Measurements from ENCODE around the gene CFL1. TPM values are rescaled to one million over a fixed set of nuclear protein-coding genes. Genes with fewer than 3 reads are reported as not detected.

CFL1 gene
- total and polyA plus RNA-seq, 2 of the 8 experiments (the other 6 are each of a cell fraction or from before 2014, with no cell fraction given) = 1,252 to 1,365 TPM

- TF ChIP-seq EP300 (IDR thresholded peaks at IDR 0.05; ENCODE audit: borderline replicate concordance in 1 of 2, low read depth in 2 of 2, low read length in 2 of 2) (no peak), NANOG (IDR thresholded peaks at IDR 0.05; ENCODE audit: insufficient read depth, low read depth, low read length, poor library complexity, severe bottlenecking) (no peak), TEAD4 (IDR thresholded peaks at IDR 0.05; ENCODE audit: low read depth, low read length) (no peak), BCL11A (IDR thresholded peaks at IDR 0.05; ENCODE audit: low read depth in 2 of 2, low read length in 2 of 2) (no peak), SP2 (IDR thresholded peaks at IDR 0.05; ENCODE audit: low read length) (no peak)
- TF ChIP-seq, protein P1, sequence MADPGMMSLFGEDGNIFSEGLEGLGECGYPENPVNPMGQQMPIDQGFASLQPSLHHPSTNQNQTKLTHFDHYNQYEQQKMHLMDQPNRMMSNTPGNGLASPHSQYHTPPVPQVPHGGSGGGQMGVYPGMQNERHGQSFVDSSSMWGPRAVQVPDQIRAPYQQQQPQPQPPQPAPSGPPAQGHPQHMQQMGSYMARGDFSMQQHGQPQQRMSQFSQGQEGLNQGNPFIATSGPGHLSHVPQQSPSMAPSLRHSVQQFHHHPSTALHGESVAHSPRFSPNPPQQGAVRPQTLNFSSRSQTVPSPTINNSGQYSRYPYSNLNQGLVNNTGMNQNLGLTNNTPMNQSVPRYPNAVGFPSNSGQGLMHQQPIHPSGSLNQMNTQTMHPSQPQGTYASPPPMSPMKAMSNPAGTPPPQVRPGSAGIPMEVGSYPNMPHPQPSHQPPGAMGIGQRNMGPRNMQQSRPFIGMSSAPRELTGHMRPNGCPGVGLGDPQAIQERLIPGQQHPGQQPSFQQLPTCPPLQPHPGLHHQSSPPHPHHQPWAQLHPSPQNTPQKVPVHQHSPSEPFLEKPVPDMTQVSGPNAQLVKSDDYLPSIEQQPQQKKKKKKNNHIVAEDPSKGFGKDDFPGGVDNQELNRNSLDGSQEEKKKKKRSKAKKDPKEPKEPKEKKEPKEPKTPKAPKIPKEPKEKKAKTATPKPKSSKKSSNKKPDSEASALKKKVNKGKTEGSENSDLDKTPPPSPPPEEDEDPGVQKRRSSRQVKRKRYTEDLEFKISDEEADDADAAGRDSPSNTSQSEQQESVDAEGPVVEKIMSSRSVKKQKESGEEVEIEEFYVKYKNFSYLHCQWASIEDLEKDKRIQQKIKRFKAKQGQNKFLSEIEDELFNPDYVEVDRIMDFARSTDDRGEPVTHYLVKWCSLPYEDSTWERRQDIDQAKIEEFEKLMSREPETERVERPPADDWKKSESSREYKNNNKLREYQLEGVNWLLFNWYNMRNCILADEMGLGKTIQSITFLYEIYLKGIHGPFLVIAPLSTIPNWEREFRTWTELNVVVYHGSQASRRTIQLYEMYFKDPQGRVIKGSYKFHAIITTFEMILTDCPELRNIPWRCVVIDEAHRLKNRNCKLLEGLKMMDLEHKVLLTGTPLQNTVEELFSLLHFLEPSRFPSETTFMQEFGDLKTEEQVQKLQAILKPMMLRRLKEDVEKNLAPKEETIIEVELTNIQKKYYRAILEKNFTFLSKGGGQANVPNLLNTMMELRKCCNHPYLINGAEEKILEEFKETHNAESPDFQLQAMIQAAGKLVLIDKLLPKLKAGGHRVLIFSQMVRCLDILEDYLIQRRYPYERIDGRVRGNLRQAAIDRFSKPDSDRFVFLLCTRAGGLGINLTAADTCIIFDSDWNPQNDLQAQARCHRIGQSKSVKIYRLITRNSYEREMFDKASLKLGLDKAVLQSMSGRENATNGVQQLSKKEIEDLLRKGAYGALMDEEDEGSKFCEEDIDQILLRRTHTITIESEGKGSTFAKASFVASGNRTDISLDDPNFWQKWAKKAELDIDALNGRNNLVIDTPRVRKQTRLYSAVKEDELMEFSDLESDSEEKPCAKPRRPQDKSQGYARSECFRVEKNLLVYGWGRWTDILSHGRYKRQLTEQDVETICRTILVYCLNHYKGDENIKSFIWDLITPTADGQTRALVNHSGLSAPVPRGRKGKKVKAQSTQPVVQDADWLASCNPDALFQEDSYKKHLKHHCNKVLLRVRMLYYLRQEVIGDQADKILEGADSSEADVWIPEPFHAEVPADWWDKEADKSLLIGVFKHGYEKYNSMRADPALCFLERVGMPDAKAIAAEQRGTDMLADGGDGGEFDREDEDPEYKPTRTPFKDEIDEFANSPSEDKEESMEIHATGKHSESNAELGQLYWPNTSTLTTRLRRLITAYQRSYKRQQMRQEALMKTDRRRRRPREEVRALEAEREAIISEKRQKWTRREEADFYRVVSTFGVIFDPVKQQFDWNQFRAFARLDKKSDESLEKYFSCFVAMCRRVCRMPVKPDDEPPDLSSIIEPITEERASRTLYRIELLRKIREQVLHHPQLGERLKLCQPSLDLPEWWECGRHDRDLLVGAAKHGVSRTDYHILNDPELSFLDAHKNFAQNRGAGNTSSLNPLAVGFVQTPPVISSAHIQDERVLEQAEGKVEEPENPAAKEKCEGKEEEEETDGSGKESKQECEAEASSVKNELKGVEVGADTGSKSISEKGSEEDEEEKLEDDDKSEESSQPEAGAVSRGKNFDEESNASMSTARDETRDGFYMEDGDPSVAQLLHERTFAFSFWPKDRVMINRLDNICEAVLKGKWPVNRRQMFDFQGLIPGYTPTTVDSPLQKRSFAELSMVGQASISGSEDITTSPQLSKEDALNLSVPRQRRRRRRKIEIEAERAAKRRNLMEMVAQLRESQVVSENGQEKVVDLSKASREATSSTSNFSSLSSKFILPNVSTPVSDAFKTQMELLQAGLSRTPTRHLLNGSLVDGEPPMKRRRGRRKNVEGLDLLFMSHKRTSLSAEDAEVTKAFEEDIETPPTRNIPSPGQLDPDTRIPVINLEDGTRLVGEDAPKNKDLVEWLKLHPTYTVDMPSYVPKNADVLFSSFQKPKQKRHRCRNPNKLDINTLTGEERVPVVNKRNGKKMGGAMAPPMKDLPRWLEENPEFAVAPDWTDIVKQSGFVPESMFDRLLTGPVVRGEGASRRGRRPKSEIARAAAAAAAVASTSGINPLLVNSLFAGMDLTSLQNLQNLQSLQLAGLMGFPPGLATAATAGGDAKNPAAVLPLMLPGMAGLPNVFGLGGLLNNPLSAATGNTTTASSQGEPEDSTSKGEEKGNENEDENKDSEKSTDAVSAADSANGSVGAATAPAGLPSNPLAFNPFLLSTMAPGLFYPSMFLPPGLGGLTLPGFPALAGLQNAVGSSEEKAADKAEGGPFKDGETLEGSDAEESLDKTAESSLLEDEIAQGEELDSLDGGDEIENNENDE (IDR thresholded peaks at IDR 0.05; ENCODE audit: insufficient replicate concordance, low read length) = no peak
- TF ChIP-seq, protein P2, sequence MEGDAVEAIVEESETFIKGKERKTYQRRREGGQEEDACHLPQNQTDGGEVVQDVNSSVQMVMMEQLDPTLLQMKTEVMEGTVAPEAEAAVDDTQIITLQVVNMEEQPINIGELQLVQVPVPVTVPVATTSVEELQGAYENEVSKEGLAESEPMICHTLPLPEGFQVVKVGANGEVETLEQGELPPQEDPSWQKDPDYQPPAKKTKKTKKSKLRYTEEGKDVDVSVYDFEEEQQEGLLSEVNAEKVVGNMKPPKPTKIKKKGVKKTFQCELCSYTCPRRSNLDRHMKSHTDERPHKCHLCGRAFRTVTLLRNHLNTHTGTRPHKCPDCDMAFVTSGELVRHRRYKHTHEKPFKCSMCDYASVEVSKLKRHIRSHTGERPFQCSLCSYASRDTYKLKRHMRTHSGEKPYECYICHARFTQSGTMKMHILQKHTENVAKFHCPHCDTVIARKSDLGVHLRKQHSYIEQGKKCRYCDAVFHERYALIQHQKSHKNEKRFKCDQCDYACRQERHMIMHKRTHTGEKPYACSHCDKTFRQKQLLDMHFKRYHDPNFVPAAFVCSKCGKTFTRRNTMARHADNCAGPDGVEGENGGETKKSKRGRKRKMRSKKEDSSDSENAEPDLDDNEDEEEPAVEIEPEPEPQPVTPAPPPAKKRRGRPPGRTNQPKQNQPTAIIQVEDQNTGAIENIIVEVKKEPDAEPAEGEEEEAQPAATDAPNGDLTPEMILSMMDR (IDR thresholded peaks at IDR 0.05; ENCODE audit: control extremely low read depth in 1 of 3, insufficient read depth in 1 of 3, low read depth in 1 of 3, low read length in 3 of 3) = peak in 2 of 3 experiments; percentile 13; a peak in 2 of 4 replicates
Observed at GRCh38 chr11:65871811-65872548, 14.0 kb upstream of the CFL1 start (continued).

Data from H1 (cell line).